ENCODE data around the gene LTBP1. TPM values are rescaled to one million over a fixed set of nuclear protein-coding genes. Genes with fewer than 3 reads are reported as not detected.

The LTBP1 gene
- total and polyA plus RNA-seq, 2 experiments from 2014 or later: 15.7 to 49.8 TPM

- Mint-ChIP-seq H3K27me3 (ENCODE audit: insufficient read depth, low read depth, poor library complexity) (no peaks in the 10 kb centered on the region), H3K4me1 (peaks cover 11% of the 10 kb centered on the region; the same call in 2 of the 3 replicates), H3K9me3 (peaks cover 1% of the 10 kb centered on the region; the same call in 2 of the 3 replicates), H3K27ac (no peak overlapping the region), H3K4me3 (no peak overlapping the region), H3K36me3 (ENCODE audit: low read depth) (peaks cover under 1% of the 10 kb centered on the region; the same call in 2 of the 3 replicates)
- ATAC-seq: no peak
- H3K27me3 ChIP-seq (ENCODE audit: insufficient read depth): no peaks in the 10 kb centered on the region
- DNase-seq (ENCODE audit: low spot score): no peak
- no peaks in the 10 kb centered on the region for H3K9me2 ChIP-seq (ENCODE audit: insufficient read depth)
- no peak for TF ChIP-seq ZNF114 (CRISPR knock-in tag; IDR thresholded peaks at IDR 0.05)
- no peaks in the 10 kb centered on the region for H3F3A ChIP-seq (replicated peaks; ENCODE audit: low read depth)
- H3K79me2 ChIP-seq (replicated peaks; ENCODE audit: insufficient read depth): no peaks in the 10 kb centered on the region
- H3K4me2 ChIP-seq: no peak overlapping the region
- no peaks in the 10 kb centered on the region for H3K36me3 ChIP-seq (ENCODE audit: insufficient read depth)
- H4K20me1 ChIP-seq (replicated peaks; ENCODE audit: insufficient read depth): no peaks in the 10 kb centered on the region
- no peak overlapping the region for H2AFZ ChIP-seq
- no peak overlapping the region for H3K27ac ChIP-seq (ENCODE audit: low read depth)
- H3K4me3 ChIP-seq: no peak overlapping the region
- H3K4me1 ChIP-seq (ENCODE audit: insufficient read depth): peaks cover 5% of the 10 kb centered on the region; the same call in 1 of the 2 replicates
Measured at GRCh38 chr2:33029459-33029858, 82.7 kb downstream of the LTBP1 start.

DNA sequence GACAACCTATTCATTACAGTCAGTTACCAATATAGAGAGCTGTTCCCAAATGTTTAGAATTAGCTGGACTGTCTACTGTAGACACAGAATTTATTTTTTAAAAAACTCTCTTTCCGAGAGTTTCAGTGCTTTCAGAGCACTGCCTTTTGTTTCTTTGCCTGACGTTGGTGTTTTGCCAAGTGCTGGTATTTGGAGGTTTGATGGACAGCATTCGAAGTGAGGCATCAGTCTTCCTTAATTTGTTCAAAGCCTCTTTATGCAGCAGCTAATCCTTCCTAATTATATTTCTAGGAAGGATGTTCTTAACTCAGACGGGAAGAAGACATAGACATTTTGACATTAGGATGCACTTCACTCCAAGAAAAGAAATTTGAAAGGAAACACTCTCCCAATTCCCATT is 83.2 kb downstream of the LTBP1 start:
- H3K79me2 ChIP-seq (replicated peaks; ENCODE audit: insufficient read depth): no peaks in the 10 kb centered on the region
- H3K4me1 ChIP-seq (ENCODE audit: insufficient read depth): peaks cover 5% of the 10 kb centered on the region; the same call in 1 of the 2 replicates
- no peak overlapping the region for H3K4me3 Mint-ChIP-seq
- H3K27ac Mint-ChIP-seq: no peak overlapping the region; the same call in 1 of the 2 replicates
- H3K9me3 Mint-ChIP-seq: no peaks in the 10 kb centered on the region
- H2AFZ ChIP-seq: no peak overlapping the region
- no peaks in the 10 kb centered on the region for H3K36me3 Mint-ChIP-seq (ENCODE audit: low read depth)
- H4K20me1 ChIP-seq (replicated peaks; ENCODE audit: insufficient read depth): no peaks in the 10 kb centered on the region
- DNase-seq (ENCODE audit: low spot score): no peak
- no peaks in the 10 kb centered on the region for H3F3A ChIP-seq (replicated peaks; ENCODE audit: low read depth)
- H3K27me3 Mint-ChIP-seq (ENCODE audit: insufficient read depth, low read depth, poor library complexity): no peaks in the 10 kb centered on the region
- no peaks in the 10 kb centered on the region for H3K27me3 ChIP-seq (ENCODE audit: insufficient read depth)
- no peak overlapping the region for H3K27ac ChIP-seq (ENCODE audit: low read depth)
- no peak for ATAC-seq
- H3K4me2 ChIP-seq: no peak overlapping the region
- H3K4me1 Mint-ChIP-seq: peaks cover 11% of the 10 kb centered on the region; the same call in 2 of the 3 replicates
- H3K4me3 ChIP-seq: no peak overlapping the region
- TF ChIP-seq NANOG (IDR thresholded peaks at IDR 0.05; ENCODE audit: borderline replicate concordance): no peak
- no peak for TF ChIP-seq CREB1 (CRISPR knock-in tag; IDR thresholded peaks at IDR 0.05; ENCODE audit: low read depth)
- no peak for TF ChIP-seq EZH2 (IDR thresholded peaks at IDR 0.05; ENCODE audit: low read depth, unreplicated experiment)
- TF ChIP-seq, protein P1, sequence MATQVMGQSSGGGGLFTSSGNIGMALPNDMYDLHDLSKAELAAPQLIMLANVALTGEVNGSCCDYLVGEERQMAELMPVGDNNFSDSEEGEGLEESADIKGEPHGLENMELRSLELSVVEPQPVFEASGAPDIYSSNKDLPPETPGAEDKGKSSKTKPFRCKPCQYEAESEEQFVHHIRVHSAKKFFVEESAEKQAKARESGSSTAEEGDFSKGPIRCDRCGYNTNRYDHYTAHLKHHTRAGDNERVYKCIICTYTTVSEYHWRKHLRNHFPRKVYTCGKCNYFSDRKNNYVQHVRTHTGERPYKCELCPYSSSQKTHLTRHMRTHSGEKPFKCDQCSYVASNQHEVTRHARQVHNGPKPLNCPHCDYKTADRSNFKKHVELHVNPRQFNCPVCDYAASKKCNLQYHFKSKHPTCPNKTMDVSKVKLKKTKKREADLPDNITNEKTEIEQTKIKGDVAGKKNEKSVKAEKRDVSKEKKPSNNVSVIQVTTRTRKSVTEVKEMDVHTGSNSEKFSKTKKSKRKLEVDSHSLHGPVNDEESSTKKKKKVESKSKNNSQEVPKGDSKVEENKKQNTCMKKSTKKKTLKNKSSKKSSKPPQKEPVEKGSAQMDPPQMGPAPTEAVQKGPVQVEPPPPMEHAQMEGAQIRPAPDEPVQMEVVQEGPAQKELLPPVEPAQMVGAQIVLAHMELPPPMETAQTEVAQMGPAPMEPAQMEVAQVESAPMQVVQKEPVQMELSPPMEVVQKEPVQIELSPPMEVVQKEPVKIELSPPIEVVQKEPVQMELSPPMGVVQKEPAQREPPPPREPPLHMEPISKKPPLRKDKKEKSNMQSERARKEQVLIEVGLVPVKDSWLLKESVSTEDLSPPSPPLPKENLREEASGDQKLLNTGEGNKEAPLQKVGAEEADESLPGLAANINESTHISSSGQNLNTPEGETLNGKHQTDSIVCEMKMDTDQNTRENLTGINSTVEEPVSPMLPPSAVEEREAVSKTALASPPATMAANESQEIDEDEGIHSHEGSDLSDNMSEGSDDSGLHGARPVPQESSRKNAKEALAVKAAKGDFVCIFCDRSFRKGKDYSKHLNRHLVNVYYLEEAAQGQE (IDR thresholded peaks at IDR 0.05; ENCODE audit: unreplicated experiment): no peak
- no peak for TF ChIP-seq EZH2phosphoT487 (IDR thresholded peaks at IDR 0.05; ENCODE audit: unreplicated experiment)
- no peaks in the 10 kb centered on the region for H3K36me3 ChIP-seq (ENCODE audit: insufficient read depth)
- no peaks in the 10 kb centered on the region for H3K9me2 ChIP-seq (ENCODE audit: insufficient read depth)

GRCh38 chr2:33030326-33030725 is 83.6 kb downstream of the LTBP1 start:
- no peak overlapping the region for H2AFZ ChIP-seq
- Mint-ChIP-seq H3K27me3 (ENCODE audit: insufficient read depth, low read depth, poor library complexity) (no peaks in the 10 kb centered on the region), H3K9me3 (no peaks in the 10 kb centered on the region), H3K27ac (no peak overlapping the region; the same call in 1 of the 2 replicates), H3K36me3 (ENCODE audit: low read depth) (no peaks in the 10 kb centered on the region), H3K4me3 (no peak overlapping the region), H3K4me1 (peaks cover 11% of the 10 kb centered on the region; the same call in 2 of the 3 replicates)
- H4K20me1 ChIP-seq (replicated peaks; ENCODE audit: insufficient read depth): no peaks in the 10 kb centered on the region
- no peak overlapping the region for H3K27ac ChIP-seq (ENCODE audit: low read depth)
- no peaks in the 10 kb centered on the region for H3K79me2 ChIP-seq (replicated peaks; ENCODE audit: insufficient read depth)
- no peaks in the 10 kb centered on the region for H3K36me3 ChIP-seq (ENCODE audit: insufficient read depth)
- TF ChIP-seq ZNF114 (CRISPR knock-in tag; IDR thresholded peaks at IDR 0.05) (no peak), EZH2phosphoT487 (IDR thresholded peaks at IDR 0.05; ENCODE audit: unreplicated experiment) (no peak), CREB1 (CRISPR knock-in tag; IDR thresholded peaks at IDR 0.05; ENCODE audit: low read depth) (no peak), ZNF331 (CRISPR knock-in tag; IDR thresholded peaks at IDR 0.05; ENCODE audit: low read depth) (no peak), NANOG (IDR thresholded peaks at IDR 0.05; ENCODE audit: borderline replicate concordance) (no peak), CTCF (conservative IDR thresholded peaks at IDR 0.05; ENCODE audit: low read depth in 2 of 2) (no peak)
- DNase-seq (ENCODE audit: low spot score): no peak
- no peak for ATAC-seq
- no peak overlapping the region for H3K4me3 ChIP-seq
- H3K27me3 ChIP-seq (ENCODE audit: insufficient read depth): no peaks in the 10 kb centered on the region
- peaks cover 5% of the 10 kb centered on the region; the same call in 1 of the 2 replicates for H3K4me1 ChIP-seq (ENCODE audit: insufficient read depth)
- H3K4me2 ChIP-seq: no peak overlapping the region
- H3K9me2 ChIP-seq (ENCODE audit: insufficient read depth): no peaks in the 10 kb centered on the region
- no peaks in the 10 kb centered on the region for H3F3A ChIP-seq (replicated peaks; ENCODE audit: low read depth)

Data from GM23338 (cell line).